CD14-positive monocyte (primary cell): ENCODE results near the gene SLC25A45. TPM values are rescaled to one million over a fixed set of nuclear protein-coding genes. Genes with fewer than 3 reads are reported as not detected.

Experiments
- DNase-seq, 3 donors: peaks; one replicate each; pipeline ENCODE4 v3.0.0-alpha.2; 2011 to 2022
- H2AFZ ChIP-seq: 2 replicates; pipeline ENCODE4 v1.6.0; 2012; ENCODE audit warnings: mild to moderate bottlenecking, low read depth, low read length, inconsistent platforms; ENCODE audit not compliant: insufficient read depth, poor library complexity, severe bottlenecking
- H3K27ac ChIP-seq, 2 donors: 1 replicate in 1 of 2; 2 replicates in 1 of 2; pipeline ENCODE4 v1.5.1; 2012 to 2013; ENCODE audit warnings: low read length in 2 of 2, control low read depth in 1 of 2, inconsistent platforms in 1 of 2, low read depth in 1 of 2, mild to moderate bottlenecking in 1 of 2
- H3K27me3 ChIP-seq, 2 donors: one replicate each; pipeline versions ENCODE4 v1.6.0 to v1.6.1; 2011 to 2013; ENCODE audit warnings: low read length in 2 of 2; ENCODE audit not compliant: control insufficient read depth in 2 of 2, insufficient read depth in 2 of 2
- H3K36me3 ChIP-seq, 2 donors: replicated peaks in 1 of 2; 1 replicate in 1 of 2; 2 replicates in 1 of 2; pipeline versions ENCODE4 v1.5.1 to v1.6.1; 2012 to 2013; ENCODE audit warnings: low read length in 2 of 2, control low read depth in 1 of 2, inconsistent platforms in 1 of 2, mild to moderate bottlenecking in 1 of 2; ENCODE audit not compliant: insufficient read depth in 2 of 2, control insufficient read depth in 1 of 2
- H3K4me1 ChIP-seq, 2 donors: 1 replicate in 1 of 2; 2 replicates in 1 of 2; pipeline versions ENCODE4 v1.5.1 to v1.6.1; 2012 to 2013; ENCODE audit warnings: low read length in 2 of 2, control low read depth in 1 of 2, inconsistent platforms in 1 of 2, mild to moderate bottlenecking in 1 of 2, moderate library complexity in 1 of 2; ENCODE audit not compliant: insufficient read depth in 2 of 2, control insufficient read depth in 1 of 2
- H3K4me2 ChIP-seq: replicated peaks from 2 replicates; pipeline ENCODE3; 2012; ENCODE audit warnings: low read length, moderate library complexity, mild to moderate bottlenecking; ENCODE audit not compliant: poor library complexity, severe bottlenecking; ENCODE audit errors: extremely low read depth
- H3K4me3 ChIP-seq, 3 experiments: fragments of 200-600 bp in 1 of 3; sonication (generic) in 1 of 3; replicated peaks in 1 of 3; 1 replicate in 2 of 3; 2 replicates in 1 of 3; pipeline ENCODE4 v1.5.1; 2011 to 2013; ENCODE audit warnings: low read length in 3 of 3, mild to moderate bottlenecking in 3 of 3, control low read depth in 2 of 3, low read depth in 2 of 3, inconsistent platforms in 1 of 3, moderate library complexity in 1 of 3
- H3K79me2 ChIP-seq: 2 replicates; pipeline ENCODE4 v1.6.0; 2012; ENCODE audit warnings: mild to moderate bottlenecking, control low read depth, inconsistent platforms, low read length, moderate library complexity; ENCODE audit not compliant: insufficient read depth
- H3K9ac ChIP-seq: 2 replicates; pipeline ENCODE4 v1.6.0; 2017; ENCODE audit warnings: low read length, mild to moderate bottlenecking; ENCODE audit not compliant: insufficient read depth, poor library complexity, severe bottlenecking
- H3K9me3 ChIP-seq, 2 donors: replicated peaks in 1 of 2; 1 replicate in 1 of 2; 2 replicates in 1 of 2; pipeline versions ENCODE4 v1.5.1 to v1.6.1; 2012 to 2013; ENCODE audit warnings: low read length in 2 of 2, control low read depth in 1 of 2; ENCODE audit not compliant: control insufficient read depth in 1 of 2, insufficient read depth in 1 of 2
- H4K20me1 ChIP-seq: 2 replicates; pipeline ENCODE4 v1.6.0; 2012; ENCODE audit warnings: mild to moderate bottlenecking, low read length, control low read depth, moderate library complexity; ENCODE audit not compliant: insufficient read depth
- H3K27ac Mint-ChIP-seq, 7 donors: one replicate each; pipeline ENCODE4 v1.8.0; 2020; ENCODE audit warnings: mild to moderate bottlenecking in 7 of 7, mixed read lengths in 7 of 7, moderate library complexity in 6 of 7, inconsistent platforms in 2 of 7
- H3K27me3 Mint-ChIP-seq, 3 donors: one replicate each; pipeline ENCODE4 v1.8.0; 2021 to 2022; ENCODE audit warnings: low read depth in 3 of 3, mild to moderate bottlenecking in 3 of 3, mixed read lengths in 3 of 3, moderate library complexity in 3 of 3, inconsistent platforms in 1 of 3
- H3K36me3 Mint-ChIP-seq, 2 donors: one replicate each; pipeline ENCODE4 v1.8.0; 2020; ENCODE audit warnings: mixed read lengths in 2 of 2, inconsistent platforms in 1 of 2, mild to moderate bottlenecking in 1 of 2
- H3K4me1 Mint-ChIP-seq: one replicate; pipeline ENCODE4 v1.8.0; 2020; ENCODE audit warnings: mild to moderate bottlenecking, mixed read lengths
- H3K4me3 Mint-ChIP-seq, 2 donors: one replicate each; pipeline ENCODE4 v1.8.0; 2020; ENCODE audit warnings: mild to moderate bottlenecking in 2 of 2, mixed read lengths in 2 of 2, moderate library complexity in 1 of 2
- H3K9me3 Mint-ChIP-seq, 7 donors: one replicate each; pipeline ENCODE4 v1.8.0; 2020 to 2022; ENCODE audit warnings: mixed read lengths in 7 of 7, mild to moderate bottlenecking in 6 of 7, moderate library complexity in 6 of 7, inconsistent platforms in 2 of 7
- CTCF ChIP-seq: fragments of 200-600 bp; IDR thresholded peaks from one replicate; pipeline ENCODE4 v1.8.0; 2022; ENCODE audit warnings: antibody characterized with exemption, mild to moderate bottlenecking
- WGBS: methylation state at CpG from one replicate; pipeline ENCODE4 v1.1.5; 2013; ENCODE audit warnings: missing lambda C conversion rate; ENCODE audit not compliant: insufficient coverage; 5-methylcytosine and 5-hydroxymethylcytosine counted together
- intact Hi-C, 2 donors: fragments of 100-400 bp; cut with micrococcal nuclease; formaldehyde crosslinking; loops; one replicate each; pipeline versions ENCODE4 v1.15.0 to v1.15.1; 2023
- polyA plus RNA-seq, 3 donors: library from polyadenylated mRNA; depleted of rRNA in 1 of 3; unstranded in 2 of 3; stranded (reverse) in 1 of 3; fragments of 300-500 nt in 2 of 3; fragments of >200 nt in 1 of 3; fragmentation: Illumina TruSeq in 2 of 3; gene quantifications; 1 replicate in 2 of 3; 2 replicates in 1 of 3; pipeline ENCODE4 v1.2.3, GENCODE V29; 2012 to 2021

The SLC25A45 gene
- polyA plus RNA-seq, 3 donors = 3.7 to 11.3 (median 4.1) TPM

- Mint-ChIP-seq H3K4me3 (peak overlapping the region in 1 of 2 donors; percentile 27), H3K27ac (peak overlapping the region in 1 of 7 donors; percentile 67), H3K4me1 (peaks cover 20% of the 10 kb centered on the region), H3K36me3 (peaks cover 33 to 41% of the 10 kb centered on the region in 2 donors), H3K9me3 (no peaks in the 10 kb centered on the region), H3K27me3 (peaks cover 6 to 18% (median 10%) of the 10 kb centered on the region in 3 donors)
- Histone ChIP-seq H2AFZ (no peak overlapping the region), H3K4me3 (no peak overlapping the region), H3K9me3 (no peaks in the 10 kb centered on the region), H3K4me2 (no peak overlapping the region), H3K9ac (no peak overlapping the region), H4K20me1 (peaks cover 7% of the 10 kb centered on the region), H3K4me1 (peaks cover 15 to 23% of the 10 kb centered on the region in 2 donors), H3K79me2 (no peaks in the 10 kb centered on the region), H3K27ac (no peak overlapping the region), H3K36me3 (peaks cover 41 to 43% of the 10 kb centered on the region in 2 donors), H3K27me3 (peaks cover 0 to 14% of the 10 kb centered on the region in 2 donors)
- WGBS = 97% methylated on average over 7 of the region's 7 CpGs
- no peak for DNase-seq
- TF ChIP-seq CTCF = no peak
- intact Hi-C loops = no loop called here
Observed at GRCh38 chr11:65353376-65353775, 29.1 kb downstream of the SLC25A45 start.

- Histone ChIP-seq H3K36me3 (peaks cover 46 to 49% of the 10 kb centered on the region in 2 donors), H3K27me3 (peaks cover 0 to 14% of the 10 kb centered on the region in 2 donors), H3K9me3 (no peaks in the 10 kb centered on the region), H2AFZ (no peak overlapping the region), H3K9ac (no peak overlapping the region), H3K27ac (peak overlapping the region in 1 of 2 donors; percentile 8), H3K4me1 (peaks cover 15 to 23% of the 10 kb centered on the region in 2 donors), H3K4me2 (no peak overlapping the region), H3K79me2 (no peaks in the 10 kb centered on the region), H4K20me1 (peaks cover 7% of the 10 kb centered on the region), H3K4me3 (no peak overlapping the region)
- DNase-seq = peak in 1 of 3 donors; percentile 30
- Mint-ChIP-seq H3K27ac (peak overlapping the region in 6 of 7 donors; percentile 50 to 85 (median 78)), H3K4me1 (peaks cover 20% of the 10 kb centered on the region), H3K36me3 (peaks cover 39 to 47% of the 10 kb centered on the region in 2 donors), H3K4me3 (no peak overlapping the region), H3K9me3 (no peaks in the 10 kb centered on the region), H3K27me3 (peaks cover 6 to 18% (median 10%) of the 10 kb centered on the region in 3 donors)
- TF ChIP-seq CTCF = peak; percentile 39
- no CpG with 5 or more reads among the region's 3 CpGs for WGBS
- intact Hi-C loops = no loop called here
Observed at GRCh38 chr11:65352783-65353182, 29.7 kb downstream of the SLC25A45 start.
